Mammary epithelial cell (primary cell): Measurements from ENCODE around the gene LRRC14B.

ENCODE experiments used
- EZH2 ChIP-seq: IDR thresholded peaks from 2 replicates; pipeline ENCODE4 v1.6.1; 2012; ENCODE audit warnings: low read length, inconsistent platforms, borderline replicate concordance
- TF ChIP-seq, protein P1 (sequence below), 2 donors: IDR thresholded peaks in 1 of 2; conservative IDR thresholded peaks in 1 of 2; 2 replicates each; pipeline ENCODE4 v1.5.1; 2011 to 2012; ENCODE audit warnings: inconsistent platforms in 2 of 2, low read length in 2 of 2, mild to moderate bottlenecking in 2 of 2, control low read depth in 1 of 2, low read depth in 1 of 2; ENCODE audit not compliant: insufficient read depth in 1 of 2; ENCODE audit errors: extremely low read depth in 1 of 2

GRCh38 chr5:160921-161802 is 30.1 kb upstream of the LRRC14B start:
- TF ChIP-seq, protein P1, sequence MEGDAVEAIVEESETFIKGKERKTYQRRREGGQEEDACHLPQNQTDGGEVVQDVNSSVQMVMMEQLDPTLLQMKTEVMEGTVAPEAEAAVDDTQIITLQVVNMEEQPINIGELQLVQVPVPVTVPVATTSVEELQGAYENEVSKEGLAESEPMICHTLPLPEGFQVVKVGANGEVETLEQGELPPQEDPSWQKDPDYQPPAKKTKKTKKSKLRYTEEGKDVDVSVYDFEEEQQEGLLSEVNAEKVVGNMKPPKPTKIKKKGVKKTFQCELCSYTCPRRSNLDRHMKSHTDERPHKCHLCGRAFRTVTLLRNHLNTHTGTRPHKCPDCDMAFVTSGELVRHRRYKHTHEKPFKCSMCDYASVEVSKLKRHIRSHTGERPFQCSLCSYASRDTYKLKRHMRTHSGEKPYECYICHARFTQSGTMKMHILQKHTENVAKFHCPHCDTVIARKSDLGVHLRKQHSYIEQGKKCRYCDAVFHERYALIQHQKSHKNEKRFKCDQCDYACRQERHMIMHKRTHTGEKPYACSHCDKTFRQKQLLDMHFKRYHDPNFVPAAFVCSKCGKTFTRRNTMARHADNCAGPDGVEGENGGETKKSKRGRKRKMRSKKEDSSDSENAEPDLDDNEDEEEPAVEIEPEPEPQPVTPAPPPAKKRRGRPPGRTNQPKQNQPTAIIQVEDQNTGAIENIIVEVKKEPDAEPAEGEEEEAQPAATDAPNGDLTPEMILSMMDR (conservative IDR thresholded peaks at IDR 0.05 in 1 of 2, IDR thresholded peaks at IDR 0.05 in 1 of 2; ENCODE audit: extremely low read depth in 1 of 2, insufficient read depth in 1 of 2, low read depth in 1 of 2, low read length in 2 of 2), result no peak
- no peak for TF ChIP-seq EZH2
